CMK (cell line): ENCODE results near the gene GJB1.
"Not testable (repeated sequence)": the region's sequence is repeated elsewhere in the genome, so short reads cannot be mapped to it uniquely, and the experiment has no call there.

Experiments
- DNase-seq: peaks from one replicate; pipeline ENCODE4 v3.0.0-alpha.2; 2010; ENCODE audit warnings: low read depth

GJB1 gene

DNA sequence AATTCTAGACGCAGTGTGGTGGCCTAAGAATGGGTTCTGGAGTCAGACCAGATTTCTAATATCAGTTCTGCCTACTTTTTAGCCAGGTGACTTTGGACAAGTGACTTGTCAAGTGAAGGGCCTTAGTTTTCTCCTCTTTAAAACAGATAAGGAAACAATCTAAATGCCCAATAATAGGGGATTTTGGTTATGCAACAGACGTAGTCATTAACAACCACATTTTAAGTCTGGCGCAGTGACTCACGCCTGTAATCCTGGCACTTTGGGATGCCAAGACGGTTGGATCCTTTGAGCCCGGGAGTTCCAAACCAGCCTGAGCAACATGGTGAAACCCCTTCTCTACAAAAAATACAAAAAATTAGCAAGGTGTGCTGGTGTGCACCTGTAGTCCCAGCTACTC, 33.0 kb downstream of the GJB1 start:
- no peak for DNase-seq

DNA sequence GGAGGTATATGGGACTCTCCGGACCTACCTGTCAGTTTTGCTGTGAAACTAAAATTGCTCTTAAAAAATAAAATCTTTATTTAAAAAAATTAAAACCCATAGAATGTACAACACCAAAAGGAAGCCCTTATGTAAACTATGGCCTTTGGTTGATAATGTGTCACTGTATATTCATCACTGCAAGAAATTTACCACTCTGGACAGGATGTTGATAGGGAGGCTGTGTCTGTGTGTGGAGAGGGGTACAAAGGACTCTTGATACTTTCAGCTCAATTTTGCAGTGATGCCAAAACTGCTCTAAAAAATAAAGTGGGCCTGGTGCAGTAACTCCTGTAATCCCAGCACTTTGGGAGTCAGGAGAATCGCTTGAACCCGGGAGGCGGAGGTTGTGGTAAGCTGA, 33.8 kb downstream of the GJB1 start:
- DNase-seq, result no peak

DNA sequence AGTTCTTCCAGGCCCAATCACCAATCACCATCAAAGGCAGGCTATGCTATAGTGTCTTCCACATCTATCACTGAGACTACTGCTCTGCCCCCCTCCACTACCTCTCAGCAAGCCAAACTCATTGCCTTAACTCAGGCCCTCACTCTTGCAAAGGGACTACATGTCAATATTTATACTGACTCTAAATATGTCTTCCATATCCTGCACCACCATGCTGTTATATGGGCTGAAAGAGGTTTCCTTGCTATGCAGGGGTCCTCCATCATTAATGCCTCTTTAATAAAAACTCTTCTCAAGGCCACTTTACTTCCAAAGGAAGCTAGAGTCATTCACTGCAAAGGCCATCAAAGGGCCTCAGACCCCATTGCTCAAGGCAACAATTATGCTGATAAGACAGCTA, 45.6 kb downstream of the GJB1 start:
- not testable (repeated sequence) for DNase-seq

DNA sequence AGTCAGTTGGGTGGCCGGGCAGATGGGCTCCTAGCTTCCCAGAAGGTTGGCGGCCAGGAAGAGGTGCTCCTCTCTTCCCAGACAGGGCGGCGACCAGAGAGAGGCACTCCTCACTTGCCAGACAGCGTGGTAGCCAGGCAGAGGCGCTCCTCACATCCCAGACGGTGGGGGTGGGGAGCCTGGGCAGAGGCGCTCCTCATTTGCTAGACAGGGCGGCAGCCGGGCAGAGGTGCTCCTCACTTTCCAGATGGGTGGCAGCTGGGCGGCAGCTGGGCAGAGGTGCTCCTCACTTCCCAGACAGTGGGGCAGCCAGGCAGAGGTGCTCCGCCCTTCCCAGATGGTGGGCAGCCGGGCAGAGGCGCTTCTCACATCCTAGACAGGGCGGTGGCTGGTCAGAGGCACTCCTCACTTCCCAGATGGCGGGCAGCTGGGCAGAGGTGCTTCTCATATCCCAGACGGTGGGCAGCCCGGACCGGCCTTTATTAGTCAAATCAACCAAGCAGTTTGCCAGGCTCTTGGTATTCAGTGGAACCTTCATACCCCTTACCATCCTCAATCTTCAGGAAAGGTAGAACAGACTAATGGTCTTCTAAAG, 46.9 kb downstream of the GJB1 start:
- DNase-seq, result no peak

DNA sequence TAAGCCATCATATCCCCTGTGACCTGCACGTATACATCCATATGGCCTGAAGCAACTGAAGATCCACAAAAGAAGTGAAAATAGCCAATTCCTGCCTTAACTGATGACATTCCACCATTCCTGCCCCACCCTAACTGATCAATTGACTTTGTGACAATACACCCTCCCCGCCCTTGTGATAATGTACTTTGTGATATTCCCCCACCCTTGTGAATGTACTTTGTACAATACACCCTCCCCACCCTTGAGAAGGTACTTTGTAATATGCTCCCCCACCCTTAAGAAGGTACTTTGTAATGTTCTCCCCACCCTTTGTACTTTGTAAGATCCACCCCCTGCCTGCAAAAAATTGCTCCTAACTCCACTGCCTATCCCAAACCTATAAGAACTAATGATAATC, 49.3 kb downstream of the GJB1 start:
- not testable (repeated sequence) for DNase-seq
